PC-9 (cell line): ENCODE data around the gene ZAR1L. TPM values are rescaled to one million over a fixed set of nuclear protein-coding genes. Genes with fewer than 3 reads are reported as not detected.

Source experiments
- BruUV-seq: library from RNA; stranded (reverse); fragments of 400-500 nt; replicated peaks from 2 replicates; lab custom pipeline; 2021; lab: Mats Ljungman, UMichigan
- CTCF ChIA-PET: fragments of 300-600 bp; sonication (Branson Sonifier 250); formaldehyde crosslinking; loops from one replicate; lab custom pipeline; 2022; ENCODE audit warnings: antibody characterized with exemption; lab: Charles Lee
- POLR2A ChIA-PET: fragments of 300-600 bp; sonication (Branson Sonifier 250); formaldehyde crosslinking; loops from one replicate; lab custom pipeline; 2022; ENCODE audit warnings: antibody characterized with exemption; ENCODE audit not compliant: unreplicated experiment; lab: Charles Lee
- DNase-seq, 2 experiments: peaks; one replicate each; pipeline versions ENCODE4 v3.0.0 to v3.0.0-alpha.2; 2015 to 2022; ENCODE audit warnings: mixed read lengths in 1 of 2
- H2AFZ ChIP-seq: fragments of 200-600 bp; sonication (generic); 2 replicates; pipeline ENCODE4 v1.8.1; 2017; ENCODE audit warnings: antibody characterized with exemption
- H3F3A ChIP-seq: fragments of 200-600 bp; sonication (generic); 2 replicates; pipeline ENCODE4 v1.8.1; 2017; ENCODE audit warnings: antibody characterized with exemption, mild to moderate bottlenecking, low read depth; ENCODE audit not compliant: insufficient read depth
- H3K27ac ChIP-seq: fragments of 200-600 bp; sonication (generic); 2 replicates; pipeline ENCODE4 v1.6.1; 2016; ENCODE audit warnings: mixed run types
- H3K27me3 ChIP-seq: fragments of 200-600 bp; sonication (generic); 2 replicates; pipeline ENCODE4 v1.6.1; 2016; ENCODE audit warnings: low read depth, mixed run types; ENCODE audit not compliant: insufficient read depth
- H3K36me3 ChIP-seq: fragments of 200-600 bp; sonication (generic); 2 replicates; pipeline ENCODE4 v1.6.1; 2016; ENCODE audit warnings: low read depth, mixed run types
- H3K4me1 ChIP-seq: fragments of 200-600 bp; sonication (generic); replicated peaks from 2 replicates; pipeline ENCODE4 v1.6.1; 2016; ENCODE audit warnings: mixed run types; ENCODE audit not compliant: insufficient read depth
- H3K4me2 ChIP-seq: fragments of 200-600 bp; sonication (generic); 2 replicates; pipeline ENCODE4 v1.6.1; 2017; ENCODE audit warnings: mixed run types
- H3K4me3 ChIP-seq: fragments of 200-600 bp; sonication (generic); 2 replicates; pipeline ENCODE4 v1.6.1; 2016; ENCODE audit warnings: mixed run types
- H3K79me2 ChIP-seq: fragments of 200-600 bp; sonication (generic); 2 replicates; pipeline ENCODE4 v1.6.1; 2017; ENCODE audit warnings: low read depth, mixed run types
- H3K9me2 ChIP-seq: fragments of 200-600 bp; sonication (generic); 2 replicates; pipeline ENCODE4 v1.8.1; 2017; ENCODE audit warnings: mild to moderate bottlenecking; ENCODE audit not compliant: insufficient read depth
- H3K9me3 ChIP-seq: fragments of 200-600 bp; sonication (generic); 2 replicates; pipeline ENCODE4 v1.8.1; 2016; ENCODE audit warnings: low read depth; ENCODE audit not compliant: insufficient read depth
- H4K20me1 ChIP-seq: fragments of 200-600 bp; sonication (generic); 2 replicates; pipeline ENCODE4 v1.8.1; 2017; ENCODE audit not compliant: insufficient read depth
- CTCF ChIP-seq: fragments of 200-600 bp; sonication (generic); conservative IDR thresholded peaks from 2 replicates; pipeline ENCODE4 v1.6.1; 2017; ENCODE audit warnings: mixed run types, antibody characterized with exemption, mild to moderate bottlenecking, moderate library complexity
- EZH2 ChIP-seq: fragments of 200-600 bp; sonication (generic); IDR thresholded peaks from 2 replicates; pipeline ENCODE4 v1.8.0; 2017; ENCODE audit warnings: antibody characterized with exemption, low read depth
- intact Hi-C: fragments of 100-400 bp; cut with micrococcal nuclease; formaldehyde crosslinking; loops from one replicate; pipeline ENCODE4 v1.10.0; 2022; ENCODE audit not compliant: unreplicated experiment
- total RNA-seq: library from RNA; stranded (reverse); gene quantifications from 2 replicates; pipeline ENCODE4 v1.2.3, GENCODE V29; 2021

Gene ZAR1L
- total RNA-seq, 1 experiment from 2014 or later = 0.37 TPM

GRCh38 chr13:32262165-32262564, 53.0 kb downstream of the ZAR1L start:
- DNase-seq = no peak
- Histone ChIP-seq H2AFZ (no peak overlapping the region), H3K36me3 (no peaks in the 10 kb centered on the region), H3K4me2 (no peak overlapping the region), H3K79me2 (no peaks in the 10 kb centered on the region), H3K27ac (no peak overlapping the region), H3K9me2 (no peaks in the 10 kb centered on the region), H3K9me3 (no peaks in the 10 kb centered on the region), H4K20me1 (no peaks in the 10 kb centered on the region), H3K27me3 (no peaks in the 10 kb centered on the region), H3K4me1 (no peaks in the 10 kb centered on the region), H3K4me3 (no peak overlapping the region), H3F3A (no peaks in the 10 kb centered on the region)
- POLR2A ChIA-PET = no interaction called here
- BruUV-seq = no TSS peak
- intact Hi-C loops = no loop called here
- CTCF ChIA-PET = no interaction called here
- TF ChIP-seq CTCF = no peak
- TF ChIP-seq EZH2 = no peak

DNA sequence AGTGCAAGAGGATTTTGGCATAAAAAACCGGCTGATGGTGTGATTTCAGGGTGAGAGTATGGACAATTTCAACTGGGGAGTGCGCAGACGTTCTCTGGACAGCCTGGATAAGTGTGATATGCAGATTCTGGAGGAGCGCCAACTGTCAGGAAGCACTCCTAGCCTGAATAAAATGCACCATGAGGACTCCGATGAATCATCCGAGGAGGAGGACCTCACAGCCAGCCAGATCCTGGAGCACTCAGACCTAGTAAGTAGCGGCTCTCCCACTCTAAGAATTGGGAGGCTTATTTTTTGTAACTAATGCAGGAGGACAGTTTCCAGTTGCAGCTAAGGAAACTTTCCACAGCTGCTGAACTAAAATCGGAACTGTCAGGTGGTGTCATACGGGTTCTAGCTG, 53.6 kb downstream of the ZAR1L start:
- H3K27ac ChIP-seq = no peak overlapping the region
- no peak for TF ChIP-seq CTCF
- TF ChIP-seq EZH2 = no peak
- DNase-seq = no peak
- POLR2A ChIA-PET = no interaction called here
- H3K4me2 ChIP-seq = no peak overlapping the region
- no peaks in the 10 kb centered on the region for H3K9me2 ChIP-seq
- no peaks in the 10 kb centered on the region for H3F3A ChIP-seq
- H3K36me3 ChIP-seq = no peaks in the 10 kb centered on the region
- no peaks in the 10 kb centered on the region for H3K9me3 ChIP-seq
- BruUV-seq = no TSS peak
- H4K20me1 ChIP-seq = no peaks in the 10 kb centered on the region
- H2AFZ ChIP-seq = no peak overlapping the region
- no peak overlapping the region for H3K4me3 ChIP-seq
- no peaks in the 10 kb centered on the region for H3K4me1 ChIP-seq
- H3K27me3 ChIP-seq = no peaks in the 10 kb centered on the region
- H3K79me2 ChIP-seq = no peaks in the 10 kb centered on the region
- CTCF ChIA-PET = no interaction called here
- intact Hi-C loops = no loop called here

DNA sequence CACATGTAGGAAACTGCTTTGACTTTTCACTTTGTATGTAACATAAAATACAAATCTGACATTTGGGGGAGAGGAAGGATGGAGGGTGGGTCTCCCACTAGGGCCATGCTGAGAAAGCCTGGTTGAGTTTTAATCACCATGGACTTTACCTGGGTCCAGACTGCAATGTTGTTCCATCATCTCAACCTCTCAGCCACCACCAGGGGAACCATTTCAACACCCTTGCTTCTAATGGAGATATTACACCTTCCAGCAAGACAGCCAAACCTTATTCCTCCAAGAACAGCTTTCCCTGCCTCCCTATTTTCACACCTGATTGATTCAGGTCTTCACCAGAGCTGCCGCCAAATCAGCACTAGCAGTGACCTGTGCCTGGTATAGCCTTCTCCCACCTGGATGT, 56.0 kb downstream of the ZAR1L start:
- POLR2A ChIA-PET = no interaction called here
- H2AFZ ChIP-seq = no peak overlapping the region

More for the DNA sequence above, 56.0 kb downstream of the ZAR1L start:
- CTCF ChIA-PET = no interaction called here
- Histone ChIP-seq H3K9me3 (no peaks in the 10 kb centered on the region), H3K4me1 (no peaks in the 10 kb centered on the region), H3K9me2 (no peaks in the 10 kb centered on the region), H3K27ac (no peak overlapping the region), H3K36me3 (no peaks in the 10 kb centered on the region), H3K4me3 (no peak overlapping the region), H3K27me3 (no peaks in the 10 kb centered on the region), H4K20me1 (no peaks in the 10 kb centered on the region), H3K79me2 (no peaks in the 10 kb centered on the region), H3K4me2 (no peak overlapping the region), H3F3A (no peaks in the 10 kb centered on the region)
- no peak for DNase-seq
- intact Hi-C loops = no loop called here
- no peak for TF ChIP-seq CTCF
- TF ChIP-seq EZH2 = no peak
- BruUV-seq = no TSS peak
